NT2/D1 (cell line): Measurements from ENCODE around the gene MAP7.

ENCODE experiments used
- SUZ12 ChIP-seq: IDR thresholded peaks from 2 replicates; pipeline ENCODE4 v1.6.1; 2011; ENCODE audit not compliant: insufficient read length, insufficient read depth; ENCODE audit errors: extremely low read depth
- YY1 ChIP-seq: IDR thresholded peaks from 2 replicates; pipeline ENCODE4 v1.6.1; 2011; ENCODE audit not compliant: insufficient read length, insufficient read depth
- ZNF274 ChIP-seq: IDR thresholded peaks from 2 replicates; pipeline ENCODE4 v1.6.1; 2011; ENCODE audit warnings: mild to moderate bottlenecking, low read depth, low read length

DNA sequence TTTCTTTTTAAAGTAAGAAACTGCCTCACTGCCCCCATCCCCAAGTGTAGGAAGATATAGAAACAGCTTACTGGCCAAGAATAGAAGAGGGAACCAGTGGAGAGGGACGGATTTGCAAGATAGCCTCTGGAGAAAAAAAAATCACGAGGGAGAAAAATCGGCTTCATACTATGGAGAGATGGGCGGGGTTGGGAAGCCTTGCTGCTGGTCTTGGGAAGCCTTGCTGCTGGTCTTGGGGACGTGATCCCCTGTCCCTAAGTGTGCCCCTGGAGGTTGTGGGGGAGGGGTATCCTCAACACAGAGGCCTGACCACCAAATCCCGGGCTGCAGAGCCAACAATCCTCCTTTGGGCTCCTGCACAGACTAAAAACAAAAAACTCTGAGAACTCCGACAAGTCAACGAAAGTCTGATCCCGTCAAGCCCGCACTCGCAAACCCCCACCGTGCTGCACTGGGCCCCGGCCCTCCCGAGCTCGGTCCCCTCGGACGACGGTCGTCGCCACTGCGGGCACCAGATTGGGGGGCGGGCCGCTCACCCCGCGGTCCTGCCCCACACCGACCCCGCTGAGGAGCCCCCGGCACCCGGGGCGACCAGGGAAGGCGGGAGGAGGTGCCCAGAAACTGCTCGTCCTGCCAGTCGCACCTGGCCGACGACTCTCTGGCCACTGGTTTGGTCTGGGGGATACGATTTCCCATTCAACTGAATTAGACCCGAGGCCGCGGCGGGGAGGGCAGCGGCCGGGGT lies 750 bp downstream of the MAP7 start:
- no peak for TF ChIP-seq SUZ12
- no peak for TF ChIP-seq ZNF274
- no peak for TF ChIP-seq YY1
